HL-60 (cell line): Measurements from ENCODE around the gene TNFRSF21.

Experiments used
- DNase-seq, 2 experiments: peaks; one replicate each; pipeline ENCODE4 v3.0.0-alpha.2; 2010 to 2020; ENCODE audit warnings: low read depth in 1 of 2, low spot score in 1 of 2
- H3K27ac ChIP-seq: fragments of 250-450 bp; sonication (Bioruptor Pico); replicated peaks from 2 replicates; pipeline ENCODE4 v1.5.1; 2020; ENCODE audit warnings: mild to moderate bottlenecking, moderate library complexity
- H3K27me3 ChIP-seq: fragments of 250-450 bp; sonication (Bioruptor Pico); 2 replicates; pipeline ENCODE4 v1.5.1; 2021; ENCODE audit warnings: mild to moderate bottlenecking, moderate library complexity; ENCODE audit not compliant: insufficient read depth, poor library complexity, severe bottlenecking
- H3K4me3 ChIP-seq: replicated peaks from 2 replicates; pipeline ENCODE4 v1.5.1; 2011; ENCODE audit warnings: mild to moderate bottlenecking, control low read depth, low read length; ENCODE audit not compliant: insufficient read depth
- CTCF ChIP-seq: IDR thresholded peaks from one replicate; pipeline ENCODE4 v1.5.1; 2011; ENCODE audit warnings: low read length, control low read depth, inconsistent platforms; ENCODE audit not compliant: insufficient read depth
- GABPA ChIP-seq: IDR thresholded peaks from 2 replicates; pipeline ENCODE4 v1.6.1; 2012; ENCODE audit warnings: low read depth
- POLR2AphosphoS5 ChIP-seq: IDR thresholded peaks from 2 replicates; pipeline ENCODE4 v1.6.1; 2012; ENCODE audit warnings: low read depth
- SPI1 ChIP-seq: IDR thresholded peaks from 2 replicates; pipeline ENCODE4 v1.6.1; 2012; ENCODE audit warnings: low read depth, mild to moderate bottlenecking, borderline replicate concordance
- TF ChIP-seq, protein P1 (sequence below): IDR thresholded peaks from 2 replicates; pipeline ENCODE4 v1.6.1; 2012; ENCODE audit warnings: low read depth; ENCODE audit not compliant: insufficient replicate concordance

The TNFRSF21 gene

DNA sequence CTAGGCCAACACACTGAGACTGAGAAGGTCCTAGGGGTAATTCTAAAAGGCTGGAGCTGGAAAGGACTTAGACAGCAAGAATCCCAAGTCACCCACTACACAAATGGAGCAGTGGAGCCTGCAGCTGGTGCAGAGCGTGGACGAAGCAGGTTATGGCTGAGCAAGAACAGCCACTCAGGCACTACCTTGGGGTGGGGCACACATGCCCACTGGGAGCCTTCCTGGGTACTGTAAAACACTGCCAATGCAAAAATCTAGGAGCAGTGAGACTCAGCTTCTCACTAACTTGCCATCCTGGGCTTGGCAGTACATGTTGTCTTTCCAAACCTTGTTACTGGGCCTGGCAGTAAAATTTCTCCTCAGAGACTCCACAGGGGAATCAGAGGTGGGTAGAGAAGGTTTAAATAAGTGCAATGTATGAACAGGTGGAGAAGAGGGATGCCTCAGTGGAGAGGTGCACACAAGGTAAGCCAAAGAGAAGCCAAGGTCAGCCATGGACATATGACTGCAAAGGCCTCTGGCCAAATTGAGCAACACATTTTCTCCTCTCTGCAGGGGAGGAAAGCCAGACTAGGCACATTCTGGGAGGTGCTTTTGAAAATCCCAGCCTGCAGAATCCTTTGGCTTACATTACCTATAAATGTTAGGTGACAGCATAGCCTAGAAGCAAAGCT is 105.6 kb downstream of the TNFRSF21 start:
- TF ChIP-seq GABPA (no peak), CTCF (no peak), POLR2AphosphoS5 (no peak), SPI1 (no peak)
- TF ChIP-seq, protein P1, sequence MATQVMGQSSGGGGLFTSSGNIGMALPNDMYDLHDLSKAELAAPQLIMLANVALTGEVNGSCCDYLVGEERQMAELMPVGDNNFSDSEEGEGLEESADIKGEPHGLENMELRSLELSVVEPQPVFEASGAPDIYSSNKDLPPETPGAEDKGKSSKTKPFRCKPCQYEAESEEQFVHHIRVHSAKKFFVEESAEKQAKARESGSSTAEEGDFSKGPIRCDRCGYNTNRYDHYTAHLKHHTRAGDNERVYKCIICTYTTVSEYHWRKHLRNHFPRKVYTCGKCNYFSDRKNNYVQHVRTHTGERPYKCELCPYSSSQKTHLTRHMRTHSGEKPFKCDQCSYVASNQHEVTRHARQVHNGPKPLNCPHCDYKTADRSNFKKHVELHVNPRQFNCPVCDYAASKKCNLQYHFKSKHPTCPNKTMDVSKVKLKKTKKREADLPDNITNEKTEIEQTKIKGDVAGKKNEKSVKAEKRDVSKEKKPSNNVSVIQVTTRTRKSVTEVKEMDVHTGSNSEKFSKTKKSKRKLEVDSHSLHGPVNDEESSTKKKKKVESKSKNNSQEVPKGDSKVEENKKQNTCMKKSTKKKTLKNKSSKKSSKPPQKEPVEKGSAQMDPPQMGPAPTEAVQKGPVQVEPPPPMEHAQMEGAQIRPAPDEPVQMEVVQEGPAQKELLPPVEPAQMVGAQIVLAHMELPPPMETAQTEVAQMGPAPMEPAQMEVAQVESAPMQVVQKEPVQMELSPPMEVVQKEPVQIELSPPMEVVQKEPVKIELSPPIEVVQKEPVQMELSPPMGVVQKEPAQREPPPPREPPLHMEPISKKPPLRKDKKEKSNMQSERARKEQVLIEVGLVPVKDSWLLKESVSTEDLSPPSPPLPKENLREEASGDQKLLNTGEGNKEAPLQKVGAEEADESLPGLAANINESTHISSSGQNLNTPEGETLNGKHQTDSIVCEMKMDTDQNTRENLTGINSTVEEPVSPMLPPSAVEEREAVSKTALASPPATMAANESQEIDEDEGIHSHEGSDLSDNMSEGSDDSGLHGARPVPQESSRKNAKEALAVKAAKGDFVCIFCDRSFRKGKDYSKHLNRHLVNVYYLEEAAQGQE, result no peak
- Histone ChIP-seq H3K4me3 (no peak overlapping the region), H3K27me3 (no peaks in the 10 kb centered on the region), H3K27ac (no peak overlapping the region)
- no peak for DNase-seq

- H3K4me3 ChIP-seq, result no peak overlapping the region
Measured at GRCh38 chr6:47203266-47203937, 106.3 kb downstream of the TNFRSF21 start.

More at GRCh38 chr6:47203266-47203937, 106.3 kb downstream of the TNFRSF21 start:
- no peak overlapping the region for H3K27ac ChIP-seq
- no peak for DNase-seq
- no peak for TF ChIP-seq CTCF
- no peak for TF ChIP-seq GABPA
- TF ChIP-seq, protein P1, result no peak
- no peak for TF ChIP-seq POLR2AphosphoS5
- no peak; the same call in 1 of the 2 replicates for TF ChIP-seq SPI1
- H3K27me3 ChIP-seq, result no peaks in the 10 kb centered on the region
